Astrocyte of the spinal cord (primary cell): ENCODE data around the gene CDK14.

ENCODE experiments used
- DNase-seq: peaks from one replicate; pipeline ENCODE4 v3.0.0; 2011; ENCODE audit warnings: low read depth, low spot score
- H3K4me3 ChIP-seq: 2 replicates; pipeline ENCODE4 v1.5.1; 2011; ENCODE audit warnings: low read depth, mild to moderate bottlenecking, low read length, moderate library complexity
- in situ Hi-C: cut with HindIII; loops from 2 replicates; pipeline ENCODE4 v1.10.0; 2017; ENCODE audit warnings: low sequenced_read_pairs
- TF ChIP-seq, protein P1 (sequence below): IDR thresholded peaks from 2 replicates; pipeline ENCODE4 v1.5.1; 2012; ENCODE audit warnings: low read depth, mild to moderate bottlenecking, low read length, inconsistent platforms

The CDK14 gene

DNA sequence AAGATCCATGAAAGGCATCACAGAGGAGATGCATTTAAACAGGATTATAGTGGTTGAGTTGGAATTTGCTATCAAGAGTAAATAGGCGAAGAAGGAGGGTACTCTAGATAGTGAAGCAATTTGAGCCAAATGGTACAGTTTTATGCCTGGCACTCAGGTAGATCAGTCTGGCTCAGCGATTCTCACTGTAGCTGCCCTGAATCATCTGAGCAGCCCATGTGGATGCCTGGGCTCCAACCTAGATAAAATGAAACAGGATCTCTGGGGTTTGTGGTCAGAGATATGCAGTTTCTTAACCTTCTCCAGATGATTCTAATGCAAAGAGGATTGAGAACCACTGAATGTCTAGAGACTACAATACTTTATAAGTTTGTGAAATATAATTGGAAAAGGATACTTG lies 386.1 kb downstream of the CDK14 start:
- in situ Hi-C loops: no loop called here
- DNase-seq: no peak
- no peak overlapping the region for H3K4me3 ChIP-seq
- TF ChIP-seq, protein P1, sequence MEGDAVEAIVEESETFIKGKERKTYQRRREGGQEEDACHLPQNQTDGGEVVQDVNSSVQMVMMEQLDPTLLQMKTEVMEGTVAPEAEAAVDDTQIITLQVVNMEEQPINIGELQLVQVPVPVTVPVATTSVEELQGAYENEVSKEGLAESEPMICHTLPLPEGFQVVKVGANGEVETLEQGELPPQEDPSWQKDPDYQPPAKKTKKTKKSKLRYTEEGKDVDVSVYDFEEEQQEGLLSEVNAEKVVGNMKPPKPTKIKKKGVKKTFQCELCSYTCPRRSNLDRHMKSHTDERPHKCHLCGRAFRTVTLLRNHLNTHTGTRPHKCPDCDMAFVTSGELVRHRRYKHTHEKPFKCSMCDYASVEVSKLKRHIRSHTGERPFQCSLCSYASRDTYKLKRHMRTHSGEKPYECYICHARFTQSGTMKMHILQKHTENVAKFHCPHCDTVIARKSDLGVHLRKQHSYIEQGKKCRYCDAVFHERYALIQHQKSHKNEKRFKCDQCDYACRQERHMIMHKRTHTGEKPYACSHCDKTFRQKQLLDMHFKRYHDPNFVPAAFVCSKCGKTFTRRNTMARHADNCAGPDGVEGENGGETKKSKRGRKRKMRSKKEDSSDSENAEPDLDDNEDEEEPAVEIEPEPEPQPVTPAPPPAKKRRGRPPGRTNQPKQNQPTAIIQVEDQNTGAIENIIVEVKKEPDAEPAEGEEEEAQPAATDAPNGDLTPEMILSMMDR: no peak

- no peak overlapping the region for H3K4me3 ChIP-seq
- DNase-seq: no peak
- TF ChIP-seq, protein P1: no peak
- in situ Hi-C loops: no loop called here
Measured at GRCh38 chr7:90984692-90985091, 388.6 kb downstream of the CDK14 start.

GRCh38 chr7:90988516-90988915 lies 392.4 kb downstream of the CDK14 start:
- in situ Hi-C loops: no loop called here
- TF ChIP-seq, protein P1: no peak
- DNase-seq: no peak
- H3K4me3 ChIP-seq: no peak overlapping the region

DNA sequence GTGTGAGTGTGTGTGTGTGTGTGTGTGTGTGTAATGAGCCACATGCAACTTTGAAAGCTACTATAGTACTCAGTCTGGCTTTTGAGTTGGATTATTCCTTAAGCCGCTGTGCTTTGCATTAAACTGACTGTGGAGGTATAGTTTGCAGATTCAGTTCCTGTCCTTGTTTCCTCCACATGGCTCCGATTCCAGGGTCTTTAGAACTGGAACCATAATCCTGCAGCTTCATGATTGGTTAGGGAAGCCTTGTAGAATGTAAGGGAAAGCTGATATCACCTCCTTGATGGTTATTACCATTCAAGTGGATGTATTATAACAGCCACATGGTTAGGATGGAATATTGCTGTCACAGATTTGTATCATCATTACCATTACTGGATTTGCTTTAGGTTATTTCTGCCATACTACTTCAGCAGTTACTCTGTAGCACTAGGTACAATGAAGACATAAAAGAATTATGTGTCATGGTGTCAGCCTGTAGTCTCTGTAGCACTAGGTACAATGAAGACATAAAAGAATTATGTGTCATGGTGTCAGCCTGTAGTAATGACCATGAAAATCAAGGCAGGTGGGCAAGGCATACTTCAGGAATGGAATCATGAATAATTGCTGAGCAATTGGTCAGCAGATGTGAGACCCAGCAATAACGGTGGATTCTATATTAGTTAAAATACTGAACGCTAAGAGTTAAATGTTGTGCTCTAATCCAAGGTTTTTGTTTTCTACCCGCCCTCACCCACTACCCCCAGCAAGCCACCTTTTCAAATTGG lies 393.1 kb downstream of the CDK14 start:
- DNase-seq: no peak
- no peak overlapping the region for H3K4me3 ChIP-seq
- in situ Hi-C loops: no loop called here
- TF ChIP-seq, protein P1: no peak

DNA sequence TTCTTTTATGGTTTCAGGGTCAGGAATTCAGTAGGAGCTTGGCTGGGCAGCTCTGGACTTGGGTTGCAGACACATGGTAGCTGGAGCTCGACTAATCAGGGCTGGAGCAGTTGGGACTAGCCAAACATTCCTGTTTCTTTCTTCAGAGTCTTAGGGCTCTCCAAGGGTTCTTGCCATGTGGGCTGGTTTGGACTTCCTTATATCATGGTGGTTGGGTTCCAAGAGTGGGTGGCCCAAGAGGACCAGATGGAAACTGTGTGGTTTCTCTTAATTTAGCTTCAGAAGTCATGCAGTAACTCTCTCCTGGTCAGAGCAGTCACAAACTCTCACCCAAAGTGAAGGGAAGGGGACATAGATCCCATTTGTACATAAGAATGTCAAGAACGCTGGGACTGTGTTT lies 398.0 kb downstream of the CDK14 start:
- H3K4me3 ChIP-seq: no peak overlapping the region
- in situ Hi-C loops: no loop called here
- no peak for DNase-seq
- TF ChIP-seq, protein P1: no peak

DNA sequence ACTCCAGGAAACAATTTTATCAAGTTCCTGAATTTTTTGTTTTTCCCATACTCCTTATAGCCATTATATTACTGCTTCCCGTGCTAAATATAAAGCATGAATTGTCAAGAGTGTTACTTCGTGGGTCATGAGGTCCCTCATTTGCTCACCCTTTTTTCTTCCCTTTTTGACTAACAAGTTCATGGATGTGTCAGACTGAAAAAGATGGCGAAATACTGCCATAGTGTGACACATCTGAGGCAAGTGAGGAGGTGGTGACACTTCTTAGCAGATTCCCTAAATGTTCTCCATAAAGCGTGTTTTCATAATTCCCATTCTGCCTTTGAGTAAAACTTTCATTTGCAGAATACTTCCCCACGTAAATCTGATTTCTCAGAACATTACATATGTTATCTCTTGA lies 398.5 kb downstream of the CDK14 start:
- in situ Hi-C loops: no loop called here
- DNase-seq: no peak
- no peak overlapping the region for H3K4me3 ChIP-seq
- TF ChIP-seq, protein P1: no peak

GRCh38 chr7:90995996-90996395 lies 399.9 kb downstream of the CDK14 start:
- in situ Hi-C loops: no loop called here
- no peak overlapping the region for H3K4me3 ChIP-seq
- DNase-seq: no peak
- TF ChIP-seq, protein P1: no peak
